Endothelial cell of umbilical vein (primary cell): ENCODE data around the gene SEZ6L. TPM values are rescaled to one million over a fixed set of nuclear protein-coding genes. Genes with fewer than 3 reads are reported as not detected.

Source experiments
- BruUV-seq: library from RNA; stranded (reverse); fragments of 400-500 nt; replicated peaks from 2 replicates; lab custom pipeline; 2021; lab: Mats Ljungman, UMichigan
- CTCF ChIA-PET: fragments of 300-600, 350-600 bp; sonication (Branson Sonifier 250); formaldehyde crosslinking; loops from one replicate; lab custom pipeline; 2021; ENCODE audit warnings: antibody characterized with exemption, inconsistent platforms; lab: Charles Lee
- POLR2A ChIA-PET: fragments of 300-600, 350-600 bp; sonication (Branson Sonifier 250); formaldehyde crosslinking; loops from one replicate; lab custom pipeline; 2021; ENCODE audit warnings: antibody characterized with exemption, inconsistent platforms; lab: Charles Lee
- DNase-seq: peaks from one replicate; pipeline ENCODE4 v3.0.0-alpha.2; 2011; ENCODE audit warnings: low read depth, low spot score
- FAIRE-seq: peaks from 2 replicates; lab custom pipeline; 2011; peaks lifted over from hg19 to GRCh38; lab: Jason Lieb, UNC
- H2AFZ ChIP-seq: 2 replicates; pipeline ENCODE4 v1.6.0; 2012; ENCODE audit warnings: low read depth, low read length, control low read depth, inconsistent platforms
- H3K27ac ChIP-seq: 2 replicates; pipeline ENCODE4 v1.5.1; 2011; ENCODE audit warnings: low read depth, mild to moderate bottlenecking, control low read depth, low read length, moderate library complexity; ENCODE audit not compliant: insufficient read depth
- H3K27me3 ChIP-seq, 2 experiments: 2 replicates each; pipeline versions ENCODE4 v1.6.0 to v1.6.1; 2011; ENCODE audit warnings: low read length in 2 of 2, mixed read lengths in 1 of 2; ENCODE audit not compliant: control insufficient read depth in 2 of 2, insufficient read depth in 2 of 2
- H3K36me3 ChIP-seq, 2 experiments: 2 replicates in 1 of 2; 3 replicates in 1 of 2; pipeline ENCODE4 v1.5.1; 2011; ENCODE audit warnings: low read length in 2 of 2, mild to moderate bottlenecking in 1 of 2, moderate library complexity in 1 of 2; ENCODE audit not compliant: control insufficient read depth in 2 of 2, insufficient read depth in 2 of 2; ENCODE audit errors: extremely low read depth in 1 of 2
- H3K4me1 ChIP-seq: 3 replicates; pipeline ENCODE4 v1.5.1; 2011; ENCODE audit warnings: mild to moderate bottlenecking, low read length; ENCODE audit not compliant: control insufficient read depth, insufficient read depth; ENCODE audit errors: extremely low read depth
- H3K4me2 ChIP-seq: 2 replicates; pipeline ENCODE4 v1.6.1; 2011; ENCODE audit warnings: low read length, control low read depth, mixed read lengths; ENCODE audit not compliant: insufficient read depth
- H3K4me3 ChIP-seq, 3 experiments: fragments of 200-600 bp in 1 of 3; sonication (generic), shearing (Covaris generic) in 1 of 3; replicated peaks in 1 of 3; 2 replicates each; pipeline ENCODE4 v1.5.1; 2011 to 2016; ENCODE audit warnings: control low read depth in 3 of 3, low read length in 3 of 3, mild to moderate bottlenecking in 2 of 3, inconsistent platforms in 1 of 3, low read depth in 1 of 3, moderate library complexity in 1 of 3; ENCODE audit not compliant: insufficient read depth in 1 of 3
- H3K79me2 ChIP-seq: 2 replicates; pipeline ENCODE4 v1.6.0; 2012; ENCODE audit warnings: low read length, inconsistent platforms; ENCODE audit not compliant: control insufficient read depth, insufficient read depth
- H3K9ac ChIP-seq: replicated peaks from 2 replicates; pipeline ENCODE3; 2011; ENCODE audit warnings: low read length, control low read depth; ENCODE audit not compliant: insufficient read depth; ENCODE audit errors: extremely low read depth
- H3K9me1 ChIP-seq: replicated peaks from 3 replicates; pipeline ENCODE4 v1.6.0; 2011; ENCODE audit warnings: mild to moderate bottlenecking, low read length; ENCODE audit not compliant: control insufficient read depth, insufficient read depth; ENCODE audit errors: extremely low read depth
- H3K9me3 ChIP-seq: replicated peaks from 2 replicates; pipeline ENCODE4 v1.5.1; 2012; ENCODE audit warnings: low read length, inconsistent platforms; ENCODE audit not compliant: control insufficient read depth, insufficient read depth
- H4K20me1 ChIP-seq: replicated peaks from 2 replicates; pipeline ENCODE3; 2011; ENCODE audit warnings: mild to moderate bottlenecking, low read length; ENCODE audit not compliant: control insufficient read depth, insufficient read depth; ENCODE audit errors: extremely low read depth
- EZH2 ChIP-seq: IDR thresholded peaks from 2 replicates; pipeline ENCODE4 v1.6.1; 2012; ENCODE audit warnings: borderline replicate concordance, low read depth, mild to moderate bottlenecking, moderate library complexity, low read length, inconsistent platforms; ENCODE audit not compliant: severe bottlenecking
- FOS ChIP-seq: IDR thresholded peaks from 2 replicates; pipeline ENCODE4 v1.6.1; 2011; ENCODE audit warnings: mild to moderate bottlenecking, low read length, moderate library complexity, borderline replicate concordance; ENCODE audit not compliant: insufficient read depth
- GATA2 ChIP-seq: IDR thresholded peaks from 2 replicates; pipeline ENCODE4 v1.7.0; 2011; ENCODE audit warnings: low read depth, mild to moderate bottlenecking, moderate library complexity, mixed read lengths, low read length; ENCODE audit not compliant: insufficient read length, insufficient read depth
- JUN ChIP-seq: IDR thresholded peaks from 2 replicates; pipeline ENCODE4 v1.6.1; 2011; ENCODE audit warnings: borderline replicate concordance, low read depth; ENCODE audit not compliant: insufficient read length, insufficient read depth
- MAX ChIP-seq: IDR thresholded peaks from 2 replicates; pipeline ENCODE4 v1.6.1; 2011; ENCODE audit not compliant: insufficient read depth, insufficient read length
- MYC ChIP-seq: IDR thresholded peaks from one replicate; pipeline ENCODE4 v1.6.1; 2011; ENCODE audit warnings: mild to moderate bottlenecking, low read depth, low read length
- POLR2A ChIP-seq: IDR thresholded peaks from 2 replicates; pipeline ENCODE4 v1.6.1; 2012; ENCODE audit warnings: low read depth, mild to moderate bottlenecking, control low read depth, low read length
- POLR2AphosphoS5 ChIP-seq: IDR thresholded peaks from 2 replicates; pipeline ENCODE4 v1.6.1; 2012; ENCODE audit warnings: low read depth, mild to moderate bottlenecking, control low read depth, low read length, moderate library complexity; ENCODE audit not compliant: insufficient read depth
- dilution Hi-C: fragments of 300-500 bp; cut with MboI; formaldehyde crosslinking; loops from one replicate; pipeline ENCODE4 v1.15.0; 2019; ENCODE audit warnings: low sequenced_read_pairs; ENCODE audit not compliant: extremely low pct_ligation_motif_present
- intact Hi-C: fragments of 100-400 bp; cut with micrococcal nuclease; formaldehyde crosslinking; loops from one replicate; pipeline ENCODE4 v1.10.0; 2022
- polyA plus RNA-seq, 4 experiments: library from polyadenylated mRNA; depleted of rRNA in 3 of 4; stranded (reverse) in 3 of 4; unstranded in 1 of 4; fragments of >200 nt; gene quantifications; 2 replicates each; pipeline versions ENCODE4 v1.2.1 to v1.2.3, GENCODE V29; 2011 to 2012; ENCODE audit warnings: missing spikeins in 1 of 4
- total RNA-seq: library from RNA; stranded (reverse); gene quantifications from 2 replicates; pipeline ENCODE4 v1.2.3, GENCODE V29; 2021
- TF ChIP-seq, protein P1 (sequence below), 2 donors: IDR thresholded peaks; 1 replicate in 1 of 2; 2 replicates in 1 of 2; pipeline ENCODE4 v1.5.1; 2011; ENCODE audit warnings: low read length in 2 of 2, mild to moderate bottlenecking in 2 of 2, moderate library complexity in 2 of 2, control low read depth in 1 of 2, inconsistent platforms in 1 of 2, low read depth in 1 of 2; ENCODE audit not compliant: insufficient read depth in 1 of 2; ENCODE audit errors: extremely low read depth in 1 of 2

Gene SEZ6L
- total and polyA plus RNA-seq, 2 donors (not counting 3 experiments of a cell fraction or from before 2014, with no cell fraction given) = not detected

GRCh38 chr22:26135806-26136205 lies 33.5 kb upstream of the SEZ6L start:
- Histone ChIP-seq H3K27me3 (no peaks in the 10 kb centered on the region), H3K27ac (no peak overlapping the region), H3K36me3 (no peaks in the 10 kb centered on the region), H2AFZ (no peak overlapping the region), H3K9ac (no peak overlapping the region), H3K4me1 (no peaks in the 10 kb centered on the region), H4K20me1 (no peaks in the 10 kb centered on the region), H3K9me1 (no peaks in the 10 kb centered on the region), H3K9me3 (peaks cover 2% of the 10 kb centered on the region), H3K4me2 (no peak overlapping the region), H3K4me3 (no peak overlapping the region), H3K79me2 (no peaks in the 10 kb centered on the region)
- dilution Hi-C loops = no loop called here
- intact Hi-C loops = no loop called here
- no peak for DNase-seq
- BruUV-seq = no TSS peak
- ChIA-PET CTCF (no interaction called here), POLR2A (no interaction called here)
- no peak for FAIRE-seq
- no peak for TF ChIP-seq MYC
- TF ChIP-seq JUN = no peak
- TF ChIP-seq, protein P1, sequence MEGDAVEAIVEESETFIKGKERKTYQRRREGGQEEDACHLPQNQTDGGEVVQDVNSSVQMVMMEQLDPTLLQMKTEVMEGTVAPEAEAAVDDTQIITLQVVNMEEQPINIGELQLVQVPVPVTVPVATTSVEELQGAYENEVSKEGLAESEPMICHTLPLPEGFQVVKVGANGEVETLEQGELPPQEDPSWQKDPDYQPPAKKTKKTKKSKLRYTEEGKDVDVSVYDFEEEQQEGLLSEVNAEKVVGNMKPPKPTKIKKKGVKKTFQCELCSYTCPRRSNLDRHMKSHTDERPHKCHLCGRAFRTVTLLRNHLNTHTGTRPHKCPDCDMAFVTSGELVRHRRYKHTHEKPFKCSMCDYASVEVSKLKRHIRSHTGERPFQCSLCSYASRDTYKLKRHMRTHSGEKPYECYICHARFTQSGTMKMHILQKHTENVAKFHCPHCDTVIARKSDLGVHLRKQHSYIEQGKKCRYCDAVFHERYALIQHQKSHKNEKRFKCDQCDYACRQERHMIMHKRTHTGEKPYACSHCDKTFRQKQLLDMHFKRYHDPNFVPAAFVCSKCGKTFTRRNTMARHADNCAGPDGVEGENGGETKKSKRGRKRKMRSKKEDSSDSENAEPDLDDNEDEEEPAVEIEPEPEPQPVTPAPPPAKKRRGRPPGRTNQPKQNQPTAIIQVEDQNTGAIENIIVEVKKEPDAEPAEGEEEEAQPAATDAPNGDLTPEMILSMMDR (IDR thresholded peaks at IDR 0.05; ENCODE audit: extremely low read depth in 1 of 2, insufficient read depth in 1 of 2, low read depth in 1 of 2, low read length in 2 of 2) = no peak
- no peak for TF ChIP-seq GATA2
- no peak for TF ChIP-seq EZH2
- no peak for TF ChIP-seq POLR2AphosphoS5
- TF ChIP-seq FOS = no peak
- no peak for TF ChIP-seq MAX
- no peak for TF ChIP-seq POLR2A
